Stimulated activated CD8-positive, alpha-beta memory T cell treated with anti-CD3 and anti-CD28 coated beads, Interleukin-12 subunit alpha, Interleukin-12 subunit beta, amount 100 ng/mL, for 1 hour (primary cell): ENCODE results near the gene ABCC4.

ENCODE experiments used
- DNase-seq: peaks from one replicate; pipeline ENCODE4 v3.0.0-alpha.2; 2020; ENCODE audit warnings: low read depth

ABCC4 gene

DNA sequence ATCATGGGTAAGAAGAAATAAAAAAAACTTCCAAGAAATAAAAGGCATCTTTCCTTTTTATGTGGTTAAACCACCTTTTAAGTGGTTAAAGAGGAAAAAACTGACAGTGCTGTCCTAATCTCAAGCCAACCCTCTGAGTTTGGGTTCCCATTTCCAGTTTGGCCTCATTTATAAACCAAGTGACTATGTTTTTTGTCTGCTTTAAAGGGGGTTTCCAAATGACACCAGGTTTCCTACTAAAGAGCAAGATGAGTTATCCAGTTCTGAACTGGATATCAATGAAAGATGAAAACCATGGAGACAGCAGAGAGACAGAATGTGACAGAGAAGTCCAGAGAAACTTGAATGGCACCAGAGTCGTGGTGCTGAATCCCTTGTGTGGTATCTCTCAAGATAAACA lies 251.5 kb downstream of the ABCC4 start:
- no peak for DNase-seq

DNA sequence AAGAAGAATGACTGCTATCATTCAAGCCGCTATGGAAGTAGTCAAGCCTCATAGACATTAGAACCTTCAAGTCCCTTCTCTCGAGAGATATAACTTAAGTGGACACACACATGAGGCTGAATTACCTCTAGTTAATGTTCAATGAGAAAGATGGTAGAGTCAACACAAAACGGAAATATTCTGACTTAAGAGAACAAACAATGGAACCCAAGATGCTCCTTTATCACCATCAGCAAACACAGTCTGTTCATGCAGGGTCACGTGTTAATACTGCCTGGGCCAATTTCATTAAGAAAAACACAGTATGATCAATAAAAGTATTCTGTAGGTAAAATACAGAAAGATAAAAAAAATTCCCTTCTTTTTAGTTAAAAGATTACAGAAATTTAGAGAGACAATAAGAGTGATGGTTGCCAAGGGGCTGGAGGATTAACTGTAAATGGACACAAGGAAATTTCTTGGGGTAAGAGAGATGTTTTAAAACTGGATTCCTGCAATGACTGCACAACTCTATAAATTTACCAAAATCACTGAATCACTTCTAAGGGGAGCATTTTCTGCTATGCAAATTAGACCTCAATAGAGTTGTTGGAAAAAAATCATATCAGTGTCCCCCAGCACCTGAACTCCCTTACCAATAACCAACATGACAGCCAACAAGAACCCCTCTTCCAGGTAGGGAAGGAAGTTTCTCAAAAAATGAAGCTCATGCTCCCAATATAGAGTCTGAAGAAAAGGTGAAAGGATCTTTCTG lies 256.6 kb downstream of the ABCC4 start:
- no peak for DNase-seq

GRCh38 chr13:95039415-95039814 lies 261.8 kb downstream of the ABCC4 start:
- DNase-seq, result no peak

DNA sequence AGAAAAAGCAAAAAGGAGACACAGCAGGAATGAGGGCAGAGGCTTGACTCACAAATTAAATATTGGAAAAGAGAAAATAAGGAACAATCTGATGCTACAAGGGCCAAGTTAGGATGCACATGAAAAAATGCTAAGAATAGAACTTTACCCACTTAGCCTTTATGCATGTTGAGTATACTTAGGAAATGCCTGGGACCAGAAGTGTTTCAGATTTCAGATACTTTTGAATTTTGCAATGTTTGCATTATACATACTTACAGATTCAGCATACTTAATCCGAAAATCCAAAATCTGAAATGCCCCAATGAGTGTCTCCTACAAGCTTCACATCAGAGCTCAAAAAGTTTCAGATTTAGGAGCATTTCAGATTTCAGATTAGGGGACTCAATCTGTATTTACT lies 262.3 kb downstream of the ABCC4 start:
- no peak for DNase-seq

- no peak for DNase-seq
Measured at GRCh38 chr13:95035311-95036109, 265.7 kb downstream of the ABCC4 start.

DNA sequence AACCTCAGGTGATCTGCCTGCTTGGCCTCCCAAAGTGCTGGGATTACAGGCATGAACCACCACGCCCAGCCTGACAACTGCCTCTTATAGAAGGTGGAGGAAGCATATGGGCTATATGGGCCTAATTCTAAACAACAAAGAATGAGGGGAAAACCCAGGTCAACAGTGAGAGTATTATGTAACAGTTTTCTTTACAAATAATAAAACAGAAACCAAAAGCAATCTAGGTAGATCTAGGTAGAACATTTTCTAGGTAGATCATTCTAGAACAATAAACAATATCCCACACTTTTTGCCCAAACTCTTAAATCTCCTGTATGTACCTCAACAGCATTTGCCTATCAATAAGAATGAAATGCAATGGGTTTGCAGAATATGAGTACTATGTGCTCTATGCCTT lies 267.4 kb downstream of the ABCC4 start:
- DNase-seq, result no peak

- no peak for DNase-seq
Measured at GRCh38 chr13:95032121-95032520, 269.1 kb downstream of the ABCC4 start.

GRCh38 chr13:95030821-95031343 lies 270.4 kb downstream of the ABCC4 start:
- no peak for DNase-seq

DNA sequence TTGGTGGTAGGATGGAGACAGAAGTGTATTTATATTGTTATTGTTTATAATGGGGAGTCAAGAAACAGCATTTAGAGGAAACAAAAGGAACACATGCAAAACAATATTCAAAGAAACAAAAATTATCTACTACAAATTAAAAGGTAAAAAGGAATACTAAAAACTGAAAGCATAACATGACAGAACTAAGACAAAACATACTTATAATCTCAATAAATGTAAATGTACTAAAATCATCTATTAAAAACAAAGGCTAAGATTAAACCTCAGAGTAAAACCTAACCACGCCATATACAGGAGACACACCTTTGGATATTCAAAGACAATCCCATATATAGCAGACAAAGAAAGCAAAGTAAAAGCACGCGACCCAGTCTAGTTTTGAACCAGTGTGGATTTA lies 273.6 kb downstream of the ABCC4 start:
- DNase-seq, result no peak

GRCh38 chr13:95025116-95025515 lies 276.1 kb downstream of the ABCC4 start:
- no peak for DNase-seq

GRCh38 chr13:95023405-95023804 lies 277.8 kb downstream of the ABCC4 start:
- no peak for DNase-seq

DNA sequence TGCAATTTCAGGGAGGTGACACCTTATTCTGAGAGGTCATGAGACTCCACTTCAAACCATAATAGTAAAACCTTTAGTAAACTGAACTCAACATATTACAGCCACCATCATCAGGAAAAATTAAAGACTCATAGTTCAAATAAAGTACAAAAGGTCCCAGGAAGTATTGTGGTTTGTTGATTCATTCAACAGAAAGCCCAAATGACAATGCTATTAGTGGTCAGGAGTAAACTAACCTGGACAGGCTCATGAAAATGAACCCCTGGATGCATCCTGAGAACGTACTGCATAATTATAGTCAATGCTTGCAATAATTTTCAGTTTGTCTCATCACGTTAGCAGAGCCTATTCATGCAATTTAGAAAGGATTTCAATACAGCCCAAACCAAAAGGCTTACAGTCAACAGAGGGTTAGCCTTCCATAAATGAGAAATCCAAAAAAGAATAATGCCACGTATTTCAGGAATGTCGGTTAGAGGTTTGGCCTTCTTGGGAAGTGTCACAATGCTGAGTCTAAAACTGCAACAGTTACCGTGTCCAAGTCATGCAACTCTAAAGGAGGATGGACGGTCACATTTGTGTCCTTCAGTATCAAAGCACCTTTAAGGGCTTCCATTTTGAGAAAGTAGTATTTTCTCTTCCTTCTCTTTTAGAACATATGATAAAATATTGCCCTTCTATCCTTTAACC lies 280.8 kb downstream of the ABCC4 start:
- no peak for DNase-seq

- DNase-seq, result no peak
Measured at GRCh38 chr13:95019886-95020285, 281.4 kb downstream of the ABCC4 start.

DNA sequence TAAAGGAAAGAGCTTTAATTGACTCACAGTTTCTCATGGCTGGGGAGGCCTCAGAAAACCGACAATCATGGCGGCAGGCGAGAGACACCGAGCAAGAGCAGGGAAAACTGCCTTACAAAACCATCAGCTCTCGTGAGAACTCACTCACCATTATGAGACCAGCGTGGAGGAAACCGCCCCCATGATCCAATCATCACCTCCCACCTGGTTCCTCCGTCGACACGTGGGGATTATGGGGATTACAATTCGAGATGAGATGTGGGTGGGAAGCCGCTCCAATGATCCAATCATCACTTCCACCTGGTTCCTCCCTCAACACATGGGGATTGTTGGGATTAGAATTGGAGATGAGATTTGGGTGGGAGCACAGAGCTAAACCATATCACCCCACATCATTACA lies 293.9 kb downstream of the ABCC4 start:
- DNase-seq, result no peak

DNA sequence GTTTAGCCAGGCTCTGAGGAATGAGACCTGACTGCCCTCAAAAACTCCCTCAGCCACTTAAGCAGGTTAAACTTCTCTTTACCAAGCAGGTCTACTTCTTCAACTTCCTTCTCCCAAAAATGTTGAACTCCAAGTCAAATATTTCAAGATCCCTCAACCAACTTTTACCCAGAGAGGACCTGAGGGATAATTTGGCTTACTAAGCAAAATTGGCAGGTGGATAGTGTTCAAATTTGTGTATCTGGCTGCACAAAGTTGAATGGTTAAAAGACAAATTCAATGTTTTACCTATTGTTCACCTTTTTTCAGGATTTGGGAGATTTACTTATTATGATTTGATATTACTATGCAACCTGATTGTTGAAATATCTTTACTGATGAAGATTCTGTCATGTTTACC lies 296.0 kb downstream of the ABCC4 start:
- DNase-seq, result no peak

DNA sequence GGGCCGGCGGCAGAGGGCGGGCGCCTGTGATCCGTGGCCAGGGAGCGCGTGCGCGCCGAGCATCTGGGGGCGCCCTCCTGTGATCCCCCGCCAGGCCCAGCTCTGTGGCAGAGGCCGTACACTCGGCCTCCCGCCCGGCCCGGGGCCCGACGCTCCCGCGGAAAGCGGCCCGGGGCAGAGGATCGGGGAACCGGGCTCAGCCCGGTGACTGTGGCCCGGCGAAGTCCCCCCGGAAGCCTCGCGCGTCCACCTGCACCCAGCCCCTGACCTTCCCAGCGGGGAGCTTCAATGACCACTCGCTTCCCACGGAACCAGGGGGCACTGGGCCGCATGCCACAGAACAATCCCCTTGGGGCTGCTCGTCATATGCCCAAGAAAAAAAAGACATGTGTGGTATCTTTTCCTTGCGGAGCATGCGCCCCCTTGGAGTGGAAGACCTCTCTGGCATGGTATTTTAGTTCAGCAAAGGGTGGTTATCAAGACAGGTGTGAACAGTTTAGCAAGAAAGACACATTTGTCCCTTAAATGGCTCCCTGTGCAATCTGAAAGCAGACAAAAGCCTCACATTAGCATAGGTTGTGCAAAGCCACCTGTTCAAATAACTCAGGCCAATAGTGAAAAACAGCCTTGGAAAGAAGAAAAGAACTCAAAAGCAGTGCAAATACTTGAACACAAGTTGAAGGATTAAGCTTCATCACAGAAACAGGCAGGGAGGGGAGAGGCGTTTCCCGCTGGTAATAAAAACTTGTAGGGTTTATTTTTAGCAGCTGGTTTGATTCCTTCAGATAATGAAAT lies 298.0 kb downstream of the ABCC4 start:
- no peak for DNase-seq

- DNase-seq, result no peak
Measured at GRCh38 chr13:95002126-95002525, 299.1 kb downstream of the ABCC4 start.

DNA sequence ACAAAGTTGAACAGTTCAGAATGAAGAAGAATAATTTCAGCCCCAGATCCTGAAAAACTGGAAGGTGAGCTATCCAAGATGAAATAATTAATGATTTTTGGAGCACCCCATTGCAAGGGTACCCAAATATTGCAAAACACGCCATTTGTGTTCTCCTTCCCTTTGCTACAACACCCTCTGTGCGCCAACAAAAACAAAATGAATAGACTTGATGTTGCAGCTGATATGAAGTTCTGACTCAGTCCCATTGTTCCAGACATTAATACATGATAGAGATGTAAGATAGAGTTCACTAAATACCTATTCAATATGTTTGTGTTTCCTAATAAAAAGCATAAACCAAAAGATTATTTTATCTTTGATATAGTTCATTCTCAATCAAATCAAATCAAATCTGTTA lies 301.4 kb downstream of the ABCC4 start:
- no peak for DNase-seq

DNA sequence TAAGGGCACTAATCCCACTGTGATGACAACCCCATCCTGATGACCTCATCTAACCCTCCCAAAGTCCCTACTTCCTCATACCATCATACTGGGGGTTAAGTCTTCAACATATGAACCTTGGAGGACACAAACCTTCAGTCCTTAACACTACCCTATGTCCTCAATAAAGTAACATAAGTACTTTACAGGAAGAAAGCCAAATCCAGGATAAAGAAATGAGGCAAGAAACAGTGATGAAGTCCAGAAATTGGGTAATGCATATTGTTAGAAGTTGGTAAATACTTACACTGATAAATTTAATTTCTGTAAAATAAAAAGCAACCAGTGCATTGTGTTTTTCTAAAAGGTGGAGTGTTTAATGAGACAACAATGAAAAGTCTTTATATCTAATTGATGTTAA lies 304.1 kb downstream of the ABCC4 start:
- no peak for DNase-seq

DNA sequence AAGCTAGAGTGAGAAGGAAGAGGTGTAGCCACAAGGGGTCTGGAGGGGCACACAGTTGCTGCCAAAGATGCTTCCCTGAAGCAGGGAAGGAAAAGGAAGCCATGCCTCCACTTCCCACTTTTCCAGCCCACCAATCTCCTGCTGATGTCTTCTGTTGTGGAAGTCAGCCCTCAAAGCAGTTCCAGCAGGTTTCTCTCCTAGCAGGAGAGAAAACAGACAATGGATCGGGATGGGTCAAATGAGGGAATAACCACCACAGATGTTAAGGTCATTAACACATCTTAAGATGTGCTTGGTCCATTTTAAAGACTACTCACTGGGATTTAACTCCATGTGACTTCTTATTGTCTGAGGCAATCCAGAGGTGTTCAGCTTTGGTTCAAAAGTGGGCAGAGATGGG lies 304.8 kb downstream of the ABCC4 start:
- DNase-seq, result no peak

GRCh38 chr13:94994506-94994905 lies 306.7 kb downstream of the ABCC4 start:
- no peak for DNase-seq

GRCh38 chr13:94993616-94994015 lies 307.6 kb downstream of the ABCC4 start:
- DNase-seq, result no peak
